ENCODE measurements around the gene SMIM22. TPM values are rescaled to one million over a fixed set of nuclear protein-coding genes. Genes with fewer than 3 reads are reported as not detected.

The SMIM22 gene
- polyA plus RNA-seq, 1 experiment, result not detected

DNA sequence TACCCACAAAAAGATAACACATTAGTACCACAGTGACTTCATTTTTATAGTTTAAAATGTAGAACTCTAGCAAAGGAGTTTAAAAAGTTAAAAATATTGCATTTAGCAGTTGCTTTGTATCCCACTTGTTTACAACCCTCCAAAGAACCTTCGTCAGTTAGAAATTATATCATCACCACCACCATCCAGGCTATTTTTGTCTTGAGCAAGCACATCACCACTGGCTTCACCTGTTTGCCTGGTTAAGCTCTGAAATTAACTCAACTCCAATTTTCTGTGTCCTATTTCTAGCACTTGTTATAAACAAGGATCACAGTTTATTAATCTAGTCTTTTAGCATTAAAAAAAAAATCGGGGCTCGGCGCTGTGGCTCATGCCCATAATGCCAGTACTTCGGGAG is 45.8 kb downstream of the SMIM22 start:
- ChIA-PET POLR2A (no interaction called here), CTCF (interaction anchor here (1.1 kb wide), 1 partner anchor 15 kb away, joined by 3 read pairs; no protein-coding TSS in a partner anchor)
- Histone ChIP-seq H3K36me3 (ENCODE audit: control insufficient read depth, insufficient read depth, low read length) (peaks cover 19% of the 10 kb centered on the region), H3K27me3 (ENCODE audit: control insufficient read depth, insufficient read depth, low read length) (no peaks in the 10 kb centered on the region), H3K4me3 (ENCODE audit: low read depth, low read length) (no peak overlapping the region)
- TF ChIP-seq, protein P1, sequence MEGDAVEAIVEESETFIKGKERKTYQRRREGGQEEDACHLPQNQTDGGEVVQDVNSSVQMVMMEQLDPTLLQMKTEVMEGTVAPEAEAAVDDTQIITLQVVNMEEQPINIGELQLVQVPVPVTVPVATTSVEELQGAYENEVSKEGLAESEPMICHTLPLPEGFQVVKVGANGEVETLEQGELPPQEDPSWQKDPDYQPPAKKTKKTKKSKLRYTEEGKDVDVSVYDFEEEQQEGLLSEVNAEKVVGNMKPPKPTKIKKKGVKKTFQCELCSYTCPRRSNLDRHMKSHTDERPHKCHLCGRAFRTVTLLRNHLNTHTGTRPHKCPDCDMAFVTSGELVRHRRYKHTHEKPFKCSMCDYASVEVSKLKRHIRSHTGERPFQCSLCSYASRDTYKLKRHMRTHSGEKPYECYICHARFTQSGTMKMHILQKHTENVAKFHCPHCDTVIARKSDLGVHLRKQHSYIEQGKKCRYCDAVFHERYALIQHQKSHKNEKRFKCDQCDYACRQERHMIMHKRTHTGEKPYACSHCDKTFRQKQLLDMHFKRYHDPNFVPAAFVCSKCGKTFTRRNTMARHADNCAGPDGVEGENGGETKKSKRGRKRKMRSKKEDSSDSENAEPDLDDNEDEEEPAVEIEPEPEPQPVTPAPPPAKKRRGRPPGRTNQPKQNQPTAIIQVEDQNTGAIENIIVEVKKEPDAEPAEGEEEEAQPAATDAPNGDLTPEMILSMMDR (IDR thresholded peaks at IDR 0.05; ENCODE audit: insufficient read depth, low read depth, low read length), result no peak
- DNase-seq (ENCODE audit: low read depth), result no peak

Small RNA genes lying within 50 kb of the gene (small RNA-seq; reads per million reads assigned to genes)
- not detected for gene RF00017 (ENCODE audit: insufficient read length, low read depth, low replicate concordance)

Other genes with a start within 250 kb of the SMIM22 start
- not detected in 2 replicates for gene C16orf96, start 239.0 kb upstream of the SMIM22 start, polyA plus RNA-seq (2011; rRNA removed)
- gene UBALD1, start 180.5 kb upstream of the SMIM22 start, polyA plus RNA-seq (2011; rRNA removed), result 7.7 and 11.6 TPM in 2 replicates
- 2.9 and 4.5 TPM in 2 replicates for gene MGRN1, start 170.5 kb upstream of the SMIM22 start, polyA plus RNA-seq (2011; rRNA removed)
- gene NUDT16L1, start 101.8 kb upstream of the SMIM22 start, polyA plus RNA-seq (2011; rRNA removed), result 17.4 and 33.3 TPM in 2 replicates
- gene ANKS3, start 61.1 kb upstream of the SMIM22 start, polyA plus RNA-seq (2011; rRNA removed), result 14.6 and 23.7 TPM in 2 replicates
- 1.9 and 2.2 TPM in 2 replicates for gene DNAAF8, start 60.8 kb upstream of the SMIM22 start, polyA plus RNA-seq (2011; rRNA removed)
- gene ZNF500, start 28.2 kb upstream of the SMIM22 start, polyA plus RNA-seq (2011; rRNA removed), result 4.9 and 6.5 TPM in 2 replicates
- gene SEPTIN12, start 7.0 kb upstream of the SMIM22 start, polyA plus RNA-seq (2011; rRNA removed), result not detected in 2 replicates
- 15.8 and 31.9 TPM in 2 replicates for gene ROGDI, start 7.3 kb downstream of the SMIM22 start, polyA plus RNA-seq (2011; rRNA removed)
- gene GLYR1, start 51.9 kb downstream of the SMIM22 start, polyA plus RNA-seq (2011; rRNA removed), result 34.0 and 41.6 TPM in 2 replicates
- 8.8 and 11.2 TPM in 2 replicates for gene UBN1, start 52.1 kb downstream of the SMIM22 start, polyA plus RNA-seq (2011; rRNA removed)
- gene PPL, start 141.8 kb downstream of the SMIM22 start, polyA plus RNA-seq (2011; rRNA removed), result 0.54 and 0.56 TPM in 2 replicates
- gene SEC14L5, start 163.0 kb downstream of the SMIM22 start, polyA plus RNA-seq (2011; rRNA removed), result not detected in 2 replicates
- gene NAGPA, start 238.6 kb downstream of the SMIM22 start, polyA plus RNA-seq (2011; rRNA removed), result 10.8 and 17.3 TPM in 2 replicates

Measured in BJ (cell line).